Activated CD8-positive, alpha-beta memory T cell treated with anti-CD3 and anti-CD28 coated beads, Interleukin-2, amount 50 U/mL, for 4 hours (primary cell): ENCODE results near the gene ADH7.
"Not testable (repeated sequence)": the region's sequence is repeated elsewhere in the genome, so short reads cannot be mapped to it uniquely, and the experiment has no call there.

Experiments used
- DNase-seq: peaks from one replicate; pipeline ENCODE4 v3.0.0-alpha.2; 2020

ADH7 gene

DNA sequence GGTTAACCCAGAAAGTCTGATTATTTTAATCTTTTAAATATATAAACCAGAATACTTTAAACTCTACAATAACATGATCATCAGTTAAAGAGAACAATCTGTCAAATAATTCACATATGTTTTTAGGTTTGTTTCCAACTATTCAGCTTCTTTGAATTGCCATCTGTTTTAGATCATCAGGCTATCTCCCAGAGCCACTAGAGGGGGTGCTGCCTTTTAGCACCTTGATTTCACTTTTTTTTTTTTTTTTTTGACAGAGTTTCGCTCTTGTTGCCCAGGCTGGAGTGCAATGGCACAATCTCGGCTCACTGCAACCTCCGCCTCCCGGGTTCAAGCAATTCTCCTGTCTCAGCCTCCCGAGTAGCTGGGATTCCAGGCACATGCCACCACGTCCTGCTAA, 57.8 kb downstream of the ADH7 start:
- DNase-seq = not testable (repeated sequence)

DNA sequence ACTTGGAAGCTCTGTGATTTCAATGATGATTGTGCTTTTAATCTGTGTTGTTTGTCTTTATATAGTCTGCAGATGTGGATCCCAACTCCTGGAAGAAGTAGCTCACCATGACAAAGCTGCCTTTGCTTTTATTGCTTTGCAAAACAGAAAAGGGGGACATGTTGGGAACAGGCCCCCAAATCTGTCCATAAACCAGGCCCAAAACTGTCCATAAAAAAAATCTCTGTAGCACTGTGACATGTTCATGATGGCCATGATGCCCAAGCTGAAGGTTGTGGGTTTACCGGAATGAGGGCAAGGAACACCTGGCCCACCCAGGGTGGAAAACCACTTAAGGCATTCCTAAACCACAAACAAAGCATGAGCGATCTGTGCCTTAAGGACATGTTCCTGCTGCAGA, 62.7 kb downstream of the ADH7 start:
- DNase-seq = not testable (repeated sequence)

DNA sequence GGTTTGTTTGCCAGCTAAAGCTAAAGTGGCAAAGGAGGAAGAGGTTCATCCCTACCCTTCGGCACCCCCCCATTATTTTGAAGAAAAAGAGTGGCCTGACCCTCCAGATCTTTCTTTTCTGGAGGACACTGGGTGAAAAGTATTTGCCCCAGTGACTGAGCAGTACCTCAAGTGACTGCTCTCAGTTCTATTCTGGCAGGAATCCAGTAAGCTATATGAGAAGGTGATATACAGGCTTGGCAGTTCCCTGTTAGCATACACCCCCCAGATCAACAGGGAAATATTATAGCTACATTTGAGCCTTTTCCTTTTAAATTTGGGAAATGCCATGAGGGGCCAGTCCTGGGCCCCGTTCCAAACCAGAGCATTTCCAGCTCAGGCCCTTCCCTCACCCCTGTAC, 67.3 kb downstream of the ADH7 start:
- not testable (repeated sequence) for DNase-seq

DNA sequence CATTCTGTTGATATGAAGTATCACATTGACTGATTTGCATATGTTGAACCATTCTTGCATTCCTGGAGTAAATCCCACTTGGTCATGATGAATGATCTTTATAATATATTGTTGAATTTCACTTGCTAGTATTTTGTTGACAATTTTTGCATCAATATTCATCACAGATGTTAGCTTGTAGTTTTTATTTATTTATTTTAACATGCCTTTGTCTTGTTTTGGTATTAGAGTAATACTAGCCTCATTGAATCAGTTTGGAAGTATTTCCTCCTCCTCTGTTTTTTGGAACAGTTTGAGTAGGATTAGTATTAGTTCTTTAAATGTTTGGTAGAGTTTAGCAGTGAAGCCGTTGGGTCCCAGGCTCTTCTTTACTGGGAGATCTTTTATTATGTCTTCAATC, 68.7 kb downstream of the ADH7 start:
- no peak for DNase-seq

DNA sequence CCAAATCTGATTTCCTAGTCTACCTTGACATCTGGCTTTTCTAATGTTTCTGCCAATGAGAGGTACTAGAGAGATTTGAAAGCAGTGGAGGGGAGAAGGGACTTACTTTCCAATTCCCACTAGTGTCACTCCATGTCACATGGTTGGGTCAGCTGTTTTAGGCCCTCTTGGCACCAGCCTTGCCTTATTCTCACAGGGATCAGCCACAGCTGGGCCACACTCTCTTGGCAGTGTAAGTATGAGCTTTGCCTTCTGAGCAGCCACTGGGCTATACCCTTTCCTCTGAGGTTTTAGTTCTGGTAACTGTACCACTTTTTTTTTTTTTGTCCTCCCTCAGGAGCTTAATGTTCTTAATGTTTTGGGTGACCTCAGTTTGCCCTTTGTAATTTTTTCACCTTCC, 72.4 kb downstream of the ADH7 start:
- no peak for DNase-seq
